Measurements from ENCODE around the gene MICB. TPM values are rescaled to one million over a fixed set of nuclear protein-coding genes. Genes with fewer than 3 reads are reported as not detected.
"Not testable (repeated sequence)": the region's sequence is repeated elsewhere in the genome, so short reads cannot be mapped to it uniquely, and the experiment has no call there.

The MICB gene
- 9.2 TPM for polyA plus RNA-seq (2013, experiment 1 of 2; ENCODE audit: insufficient read length)
- 9.0 TPM for polyA plus RNA-seq (2013, experiment 2 of 2; ENCODE audit: insufficient read length)

GRCh38 chr6:31497531-31498476 is at the start of gene MICB:
MICB (plus strand) TSS chr6:31498145; CDS start chr6:31498194, 49 bp downstream.
- DNase-seq: peak; percentile 61

GRCh38 chr6:31450751-31451150 is 47.2 kb upstream of the MICB start:
- DNase-seq: no peak

- no peak for DNase-seq
Measured at GRCh38 chr6:31452859-31453258, 45.1 kb upstream of the MICB start.

GRCh38 chr6:31453259-31453658 is 44.7 kb upstream of the MICB start:
- DNase-seq: no peak

GRCh38 chr6:31459864-31460263 is 38.1 kb upstream of the MICB start:
- not testable (repeated sequence) for DNase-seq

GRCh38 chr6:31460361-31461025 is 37.5 kb upstream of the MICB start:
- no peak for DNase-seq

- DNase-seq: no peak
Measured at GRCh38 chr6:31462026-31462963, 35.6 kb upstream of the MICB start.

- DNase-seq: peak; percentile 41
Measured at GRCh38 chr6:31462964-31463870, 34.7 kb upstream of the MICB start.

GRCh38 chr6:31464252-31465184 is 33.4 kb upstream of the MICB start:
- no peak for DNase-seq

GRCh38 chr6:31465185-31465536 is 32.8 kb upstream of the MICB start:
- no peak for DNase-seq

- DNase-seq: no peak
Measured at GRCh38 chr6:31465718-31466117, 32.2 kb upstream of the MICB start.

GRCh38 chr6:31466466-31466865 is 31.5 kb upstream of the MICB start:
- no peak for DNase-seq

GRCh38 chr6:31467151-31467550 is 30.8 kb upstream of the MICB start:
- DNase-seq: no peak

GRCh38 chr6:31468311-31468710 is 29.6 kb upstream of the MICB start:
- no peak for DNase-seq

- DNase-seq: no peak
Measured at GRCh38 chr6:31470801-31471200, 27.1 kb upstream of the MICB start.

GRCh38 chr6:31471711-31472110 is 26.2 kb upstream of the MICB start:
- DNase-seq: no peak

- DNase-seq: no peak
Measured at GRCh38 chr6:31472259-31472658, 25.7 kb upstream of the MICB start.

GRCh38 chr6:31473244-31473643 is 24.7 kb upstream of the MICB start:
- no peak for DNase-seq

GRCh38 chr6:31473780-31474761 is 23.9 kb upstream of the MICB start:
- no peak for DNase-seq

Data from fibroblast of skin of scalp (primary cell).